Thyroid gland (tissue), 4 donors: ENCODE results near the gene TMCC3. TPM values are rescaled to one million over a fixed set of nuclear protein-coding genes. Genes with fewer than 3 reads are reported as not detected.

Experiments used
- DNase-seq, 2 donors: peaks; one replicate each; pipeline ENCODE4 v3.0.0-alpha.2; 2019
- H3K27ac ChIP-seq, 3 donors: fragments of 200-600 bp; sonication (generic); 1 replicate in 2 of 3; 2 replicates in 1 of 3; pipeline ENCODE4 v1.5.1; 2016 to 2019; ENCODE audit warnings: mild to moderate bottlenecking in 1 of 3, moderate library complexity in 1 of 3
- H3K27me3 ChIP-seq: fragments of 200-600 bp; sonication (generic); one replicate; pipeline ENCODE4 v1.5.1; 2019
- H3K36me3 ChIP-seq, 2 donors: fragments of 200-600 bp; sonication (generic); one replicate each; pipeline ENCODE4 v1.5.1; 2016 to 2019
- H3K4me1 ChIP-seq, 2 donors: fragments of 200-600 bp; sonication (generic); one replicate each; pipeline ENCODE4 v1.5.1; 2017 to 2019
- H3K4me3 ChIP-seq, 3 donors: fragments of 200-600 bp; sonication (generic); replicated peaks in 1 of 3; 1 replicate in 2 of 3; 2 replicates in 1 of 3; pipeline ENCODE4 v1.5.1; 2016; ENCODE audit warnings: mild to moderate bottlenecking in 1 of 3
- H3K9me3 ChIP-seq: fragments of 200-600 bp; sonication (generic); one replicate; pipeline ENCODE4 v1.5.1; 2017
- CTCF ChIP-seq, 6 experiments: fragments of 200-600 bp in 3 of 6; fragments of 450-650 bp in 3 of 6; sonication (generic) in 3 of 6; IDR thresholded peaks; one replicate each; pipeline ENCODE4 v1.5.1; 2016 to 2019; ENCODE audit warnings: antibody characterized with exemption in 6 of 6, mild to moderate bottlenecking in 2 of 6, inconsistent platforms in 1 of 6, moderate library complexity in 1 of 6
- POLR2A ChIP-seq, 2 donors: fragments of 450-650 bp; IDR thresholded peaks; one replicate each; pipeline ENCODE4 v1.6.1; 2017; ENCODE audit warnings: antibody characterized with exemption in 2 of 2, mild to moderate bottlenecking in 2 of 2, moderate library complexity in 1 of 2
- WGBS, 2 donors: methylation state at CpG; one replicate each; pipeline ENCODE4 v1.1.5; 2017; 5-methylcytosine and 5-hydroxymethylcytosine counted together
- intact Hi-C: fragments of 100-400 bp; cut with DNase I; formaldehyde crosslinking; loops from one replicate; pipeline ENCODE4 v1.15.1; 2023
- total RNA-seq, 4 donors: library from RNA; depleted of rRNA; stranded (reverse); fragments of >200 nt; gene quantifications; one replicate each; pipeline ENCODE4 v1.2.3, GENCODE V29; 2016

TMCC3 gene
- total RNA-seq, 4 donors from 2014 or later, result 15.0 to 25.6 (median 19.3) TPM

GRCh38 chr12:94575024-94575423, 75.3 kb downstream of the TMCC3 start:
- Histone ChIP-seq H3K4me1 (peaks cover 38 to 42% of the 10 kb centered on the region in 2 donors), H3K9me3 (no peaks in the 10 kb centered on the region), H3K36me3 (no peaks in the 10 kb centered on the region), H3K27ac (peak overlapping the region; percentile 10 to 54 (median 45)), H3K27me3 (no peaks in the 10 kb centered on the region), H3K4me3 (no peak overlapping the region)
- DNase-seq, result peak in 1 of 2 donors; percentile 31
- intact Hi-C loops, result no loop called here
- TF ChIP-seq POLR2A (IDR thresholded peaks at IDR 0.05) (no peak), CTCF (IDR thresholded peaks at IDR 0.05) (no peak)
- 53 to 63% methylated on average over 2 of the region's 2 CpGs for WGBS, 2 donors

GRCh38 chr12:94571556-94571955, 78.8 kb downstream of the TMCC3 start:
- intact Hi-C loops, result no loop called here
- no peak for TF ChIP-seq POLR2A (IDR thresholded peaks at IDR 0.05)
- no peak for TF ChIP-seq CTCF (IDR thresholded peaks at IDR 0.05)
- no peak overlapping the region for H3K27ac ChIP-seq
- H3K4me1 ChIP-seq, result peaks cover 58 to 61% of the 10 kb centered on the region in 2 donors
- no peaks in the 10 kb centered on the region for H3K9me3 ChIP-seq
- H3K4me3 ChIP-seq, result no peak overlapping the region
- no peaks in the 10 kb centered on the region for H3K36me3 ChIP-seq
- peak; percentile 82 for DNase-seq
- no peaks in the 10 kb centered on the region for H3K27me3 ChIP-seq
- 44 to 45% methylated on average over 12 of the region's 12 CpGs for WGBS, 2 donors

GRCh38 chr12:94570161-94570560, 80.2 kb downstream of the TMCC3 start:
- peak; percentile 56 to 64 for DNase-seq
- WGBS, 2 donors, result 32 to 43% methylated on average over 7 of the region's 7 CpGs
- Histone ChIP-seq H3K9me3 (no peaks in the 10 kb centered on the region), H3K27me3 (no peaks in the 10 kb centered on the region), H3K4me3 (no peak overlapping the region), H3K36me3 (no peaks in the 10 kb centered on the region), H3K27ac (peak overlapping the region; percentile 5 to 84 (median 54)), H3K4me1 (peaks cover 48% of the 10 kb centered on the region in 2 donors)
- intact Hi-C loops, result no loop called here
- no peak for TF ChIP-seq POLR2A (IDR thresholded peaks at IDR 0.05)
- no peak for TF ChIP-seq CTCF (IDR thresholded peaks at IDR 0.05)

- peaks cover 34 to 38% of the 10 kb centered on the region in 2 donors for H3K4me1 ChIP-seq
- no peak overlapping the region for H3K4me3 ChIP-seq
- no peaks in the 10 kb centered on the region for H3K36me3 ChIP-seq
- no peaks in the 10 kb centered on the region for H3K27me3 ChIP-seq
- no peaks in the 10 kb centered on the region for H3K9me3 ChIP-seq
- DNase-seq, result no peak
- TF ChIP-seq CTCF (IDR thresholded peaks at IDR 0.05) (no peak), POLR2A (IDR thresholded peaks at IDR 0.05) (no peak)
- peak overlapping the region in 1 of 3 donors; percentile 54 for H3K27ac ChIP-seq
- intact Hi-C loops, result no loop called here
- 93 to 97% methylated on average over 6 of the region's 6 CpGs for WGBS, 2 donors
Observed at GRCh38 chr12:94567761-94568160, 82.6 kb downstream of the TMCC3 start.

GRCh38 chr12:94566345-94566744, 84.0 kb downstream of the TMCC3 start:
- no peak for TF ChIP-seq POLR2A (IDR thresholded peaks at IDR 0.05)
- no peak for TF ChIP-seq CTCF (IDR thresholded peaks at IDR 0.05)
- Histone ChIP-seq H3K36me3 (no peaks in the 10 kb centered on the region), H3K4me1 (peaks cover 29 to 37% of the 10 kb centered on the region in 2 donors), H3K27me3 (no peaks in the 10 kb centered on the region), H3K9me3 (no peaks in the 10 kb centered on the region), H3K27ac (no peak overlapping the region), H3K4me3 (no peak overlapping the region)
- 94 to 95% methylated on average over 8 of the region's 8 CpGs for WGBS, 2 donors
- intact Hi-C loops, result no loop called here
- DNase-seq, result no peak
